HEK293 (cell line): ENCODE measurements around the gene POLD4.

ENCODE experiments used
- FEZF1 ChIP-seq: fragments of 450-650 bp; formaldehyde crosslinking; IDR thresholded peaks from 2 replicates; pipeline ENCODE4 v1.5.1; 2016; ENCODE audit warnings: missing biosample characterization, missing genetic modification characterization
- KLF16 ChIP-seq: fragments of 450-650 bp; formaldehyde crosslinking; IDR thresholded peaks from 2 replicates; pipeline ENCODE4 v1.5.1; 2017; ENCODE audit warnings: missing biosample characterization, missing genetic modification characterization
- KLF9 ChIP-seq: fragments of 450-650 bp; formaldehyde crosslinking; IDR thresholded peaks from 2 replicates; pipeline ENCODE4 v1.5.1; 2016; ENCODE audit warnings: missing biosample characterization, missing genetic modification characterization, low read depth
- PRDM1 ChIP-seq: fragments of 450-650 bp; formaldehyde crosslinking; IDR thresholded peaks from 2 replicates; pipeline ENCODE4; 2016; ENCODE audit warnings: missing biosample characterization, missing genetic modification characterization
- SP2 ChIP-seq: fragments of 450-650 bp; formaldehyde crosslinking; IDR thresholded peaks from 2 replicates; pipeline ENCODE4 v1.5.1; 2016; ENCODE audit warnings: missing biosample characterization, missing genetic modification characterization
- ZIC2 ChIP-seq: fragments of 450-650 bp; formaldehyde crosslinking; IDR thresholded peaks from 2 replicates; pipeline ENCODE4 v1.5.1; 2016; ENCODE audit warnings: missing biosample characterization, missing genetic modification characterization
- ZNF10 ChIP-seq: fragments of 450-650 bp; formaldehyde crosslinking; IDR thresholded peaks from 2 replicates; pipeline ENCODE4 v1.5.1; 2017; ENCODE audit warnings: missing biosample characterization, missing genetic modification characterization
- ZNF157 ChIP-seq: fragments of 450-650 bp; formaldehyde crosslinking; IDR thresholded peaks from 2 replicates; pipeline ENCODE4 v1.5.1; 2016; ENCODE audit warnings: missing biosample characterization, missing genetic modification characterization
- ZNF175 ChIP-seq: fragments of 450-650 bp; formaldehyde crosslinking; IDR thresholded peaks from 2 replicates; pipeline ENCODE4 v1.5.1; 2016; ENCODE audit warnings: missing biosample characterization, missing genetic modification characterization
- ZNF221 ChIP-seq: fragments of 450-650 bp; formaldehyde crosslinking; IDR thresholded peaks from 2 replicates; pipeline ENCODE4 v1.5.1; 2017; ENCODE audit warnings: missing biosample characterization, missing genetic modification characterization, borderline replicate concordance
- ZNF223 ChIP-seq: fragments of 450-650 bp; formaldehyde crosslinking; IDR thresholded peaks from 2 replicates; pipeline ENCODE4 v1.5.1; 2016; ENCODE audit warnings: missing biosample characterization, missing genetic modification characterization
- ZNF239 ChIP-seq: fragments of 450-650 bp; formaldehyde crosslinking; IDR thresholded peaks from 2 replicates; pipeline ENCODE4 v1.5.1; 2016; ENCODE audit warnings: missing biosample characterization, missing genetic modification characterization
- ZNF274 ChIP-seq, 2 experiments: fragments of 200-500 bp in 1 of 2; fragments of 450-650 bp in 1 of 2; sonication (Bioruptor generic) in 1 of 2; formaldehyde crosslinking in 1 of 2; IDR thresholded peaks; 2 replicates each; pipeline versions ENCODE4 v1.5.1 to v1.6.1; 2014 to 2016; ENCODE audit warnings: borderline replicate concordance in 1 of 2, inconsistent platforms in 1 of 2, low read length in 1 of 2, missing biosample characterization in 1 of 2, missing genetic modification characterization in 1 of 2
- ZNF292 ChIP-seq: fragments of 450-650 bp; formaldehyde crosslinking; IDR thresholded peaks from 2 replicates; pipeline ENCODE4 v1.5.1; 2016; ENCODE audit warnings: low read depth, missing biosample characterization, missing genetic modification characterization, borderline replicate concordance
- ZNF335 ChIP-seq: fragments of 450-650 bp; formaldehyde crosslinking; conservative IDR thresholded peaks from 2 replicates; pipeline ENCODE4 v1.5.1; 2016; ENCODE audit warnings: missing biosample characterization, missing genetic modification characterization
- ZNF404 ChIP-seq: fragments of 450-650 bp; formaldehyde crosslinking; IDR thresholded peaks from 2 replicates; pipeline ENCODE4 v1.5.1; 2017; ENCODE audit warnings: missing biosample characterization, missing genetic modification characterization
- ZNF561 ChIP-seq: fragments of 450-650 bp; IDR thresholded peaks from 2 replicates; pipeline ENCODE4 v1.5.1; 2018; ENCODE audit warnings: missing biosample characterization, missing genetic modification characterization, borderline replicate concordance
- ZNF585B ChIP-seq: fragments of 450-650 bp; formaldehyde crosslinking; IDR thresholded peaks from 2 replicates; pipeline ENCODE4 v1.5.1; 2016; ENCODE audit warnings: missing biosample characterization, missing genetic modification characterization
- ZNF624 ChIP-seq: fragments of 450-650 bp; formaldehyde crosslinking; IDR thresholded peaks from 2 replicates; pipeline ENCODE4 v1.5.1; 2017; ENCODE audit warnings: missing biosample characterization, missing genetic modification characterization
- ZNF701 ChIP-seq: fragments of 450-650 bp; formaldehyde crosslinking; IDR thresholded peaks from 2 replicates; pipeline ENCODE4 v1.5.1; 2016; ENCODE audit warnings: missing biosample characterization, missing genetic modification characterization
- ZNF768 ChIP-seq: fragments of 450-650 bp; formaldehyde crosslinking; IDR thresholded peaks from 2 replicates; pipeline ENCODE4 v1.5.1; 2018; ENCODE audit warnings: missing biosample characterization, mild to moderate bottlenecking, missing genetic modification characterization
- ZNF777 ChIP-seq: fragments of 450-650 bp; formaldehyde crosslinking; IDR thresholded peaks from 2 replicates; pipeline ENCODE4 v1.5.1; 2017; ENCODE audit warnings: missing biosample characterization, missing genetic modification characterization, borderline replicate concordance
- ZNF792 ChIP-seq: fragments of 450-650 bp; formaldehyde crosslinking; IDR thresholded peaks from 2 replicates; pipeline ENCODE4 v1.5.1; 2016; ENCODE audit warnings: missing biosample characterization, missing genetic modification characterization
- ZXDB ChIP-seq: fragments of 450-650 bp; formaldehyde crosslinking; IDR thresholded peaks from 2 replicates; pipeline ENCODE4 v1.5.1; 2016; ENCODE audit warnings: missing biosample characterization, missing genetic modification characterization
- TF ChIP-seq, protein P1 (sequence below): fragments of 450-650 bp; formaldehyde crosslinking; IDR thresholded peaks from 2 replicates; pipeline ENCODE4 v1.5.1; 2016; ENCODE audit warnings: missing biosample characterization, missing genetic modification characterization
- TF ChIP-seq, protein P2 (sequence below): fragments of 450-650 bp; formaldehyde crosslinking; IDR thresholded peaks from 2 replicates; pipeline ENCODE4 v1.5.1; 2016; ENCODE audit warnings: missing biosample characterization, missing genetic modification characterization
- TF ChIP-seq, protein P3 (sequence below): fragments of 450-650 bp; formaldehyde crosslinking; IDR thresholded peaks from 2 replicates; pipeline ENCODE4 v1.5.1; 2016; ENCODE audit warnings: missing biosample characterization, missing genetic modification characterization
- TF ChIP-seq, protein P4 (sequence below): fragments of 450-650 bp; formaldehyde crosslinking; IDR thresholded peaks from 2 replicates; pipeline ENCODE4 v1.5.1; 2016; ENCODE audit warnings: missing biosample characterization, missing genetic modification characterization
- TF ChIP-seq, protein P5 (sequence below): fragments of 450-650 bp; formaldehyde crosslinking; IDR thresholded peaks from 2 replicates; pipeline ENCODE4 v1.5.1; 2016; ENCODE audit warnings: missing biosample characterization, missing genetic modification characterization, borderline replicate concordance
- TF ChIP-seq, protein P6 (sequence below): fragments of 450-650 bp; formaldehyde crosslinking; IDR thresholded peaks from 2 replicates; pipeline ENCODE4 v1.5.1; 2016; ENCODE audit warnings: missing biosample characterization, missing genetic modification characterization, low read depth

POLD4 gene

DNA sequence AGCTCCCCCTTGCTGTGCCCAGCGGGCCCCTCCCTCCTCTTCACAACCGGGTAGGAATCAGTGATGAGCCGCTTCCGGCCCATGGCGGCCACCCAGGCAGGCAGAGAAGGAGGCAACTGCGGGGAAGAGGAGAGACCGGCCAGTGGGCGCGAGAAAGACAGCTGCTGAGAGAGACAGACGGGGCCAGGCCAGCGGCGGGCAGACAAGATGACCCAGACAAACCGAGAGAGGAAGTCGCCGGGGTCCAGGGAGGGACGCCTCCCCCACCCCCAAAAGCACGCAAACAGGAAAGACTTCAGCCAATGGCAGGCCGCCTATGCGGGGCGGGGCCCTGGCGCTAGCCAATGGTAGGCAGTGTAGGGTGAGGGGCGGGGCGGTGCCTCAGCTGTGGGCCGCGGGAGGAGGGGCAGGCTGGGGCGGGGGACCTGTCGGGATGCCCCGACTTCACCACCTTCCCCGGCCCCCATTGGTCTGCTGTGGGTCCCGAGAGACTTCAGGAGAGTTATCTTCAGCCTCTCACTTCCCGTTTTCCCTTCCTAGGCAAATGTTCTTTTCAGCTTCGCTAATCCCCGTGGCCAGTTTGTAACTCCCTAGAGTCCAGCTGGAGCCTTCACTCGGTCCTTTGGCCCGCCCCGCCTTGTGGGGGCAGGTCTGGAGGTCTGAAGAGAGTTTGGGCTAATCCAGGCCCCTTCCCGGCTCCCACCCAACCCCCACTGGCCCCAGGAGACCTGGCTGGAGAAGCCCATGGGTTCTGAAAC lies at the start of gene POLD4 (continued):
- TF ChIP-seq ZIC2 (peak; percentile 79), ZNF624 (tag by site-specific recombination) (no peak), ZNF335 (tag by site-specific recombination) (peak; percentile 98), FEZF1 (peak; percentile 40; the same call in 1 of the 2 replicates), ZNF223 (tag by site-specific recombination) (peak; percentile 94), ZXDB (tag by site-specific recombination) (peak; percentile 55; the same call in 1 of the 2 replicates), ZNF701 (tag by site-specific recombination) (no peak), ZNF292 (tag by site-specific recombination) (no peak), KLF16 (tag by site-specific recombination) (peak; percentile 47; the same call in 1 of the 2 replicates), ZNF561 (0 out of 2 replicates have a peak, but pooled peaks have one; percentile 53), ZNF239 (tag by site-specific recombination) (no peak), ZNF585B (no peak), ZNF768 (tag by site-specific recombination) (no peak), ZNF404 (tag by site-specific recombination) (no peak), ZNF157 (tag by site-specific recombination) (no peak), PRDM1 (peak; percentile 35; the same call in 1 of the 2 replicates), ZNF792 (tag by site-specific recombination) (no peak), KLF9 (tag by site-specific recombination) (peak; percentile 75), SP2 (tag by site-specific recombination) (peak; percentile 97), ZNF777 (tag by site-specific recombination) (no peak), ZNF274 (IDR thresholded peaks at IDR 0.05; ENCODE audit: low read length) (no peak), ZNF274 (tag by site-specific recombination; IDR thresholded peaks at IDR 0.05; ENCODE audit: borderline replicate concordance) (no peak), ZNF175 (tag by site-specific recombination) (no peak), ZNF10 (no peak), ZNF221 (no peak)
- TF ChIP-seq, protein P1, sequence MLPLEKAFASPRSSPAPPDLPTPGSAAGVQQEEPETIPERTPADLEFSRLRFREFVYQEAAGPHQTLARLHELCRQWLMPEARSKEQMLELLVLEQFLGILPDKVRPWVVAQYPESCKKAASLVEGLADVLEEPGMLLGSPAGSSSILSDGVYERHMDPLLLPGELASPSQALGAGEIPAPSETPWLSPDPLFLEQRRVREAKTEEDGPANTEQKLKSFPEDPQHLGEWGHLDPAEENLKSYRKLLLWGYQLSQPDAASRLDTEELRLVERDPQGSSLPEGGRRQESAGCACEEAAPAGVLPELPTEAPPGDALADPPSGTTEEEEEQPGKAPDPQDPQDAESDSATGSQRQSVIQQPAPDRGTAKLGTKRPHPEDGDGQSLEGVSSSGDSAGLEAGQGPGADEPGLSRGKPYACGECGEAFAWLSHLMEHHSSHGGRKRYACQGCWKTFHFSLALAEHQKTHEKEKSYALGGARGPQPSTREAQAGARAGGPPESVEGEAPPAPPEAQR, result no peak
- TF ChIP-seq, protein P2, sequence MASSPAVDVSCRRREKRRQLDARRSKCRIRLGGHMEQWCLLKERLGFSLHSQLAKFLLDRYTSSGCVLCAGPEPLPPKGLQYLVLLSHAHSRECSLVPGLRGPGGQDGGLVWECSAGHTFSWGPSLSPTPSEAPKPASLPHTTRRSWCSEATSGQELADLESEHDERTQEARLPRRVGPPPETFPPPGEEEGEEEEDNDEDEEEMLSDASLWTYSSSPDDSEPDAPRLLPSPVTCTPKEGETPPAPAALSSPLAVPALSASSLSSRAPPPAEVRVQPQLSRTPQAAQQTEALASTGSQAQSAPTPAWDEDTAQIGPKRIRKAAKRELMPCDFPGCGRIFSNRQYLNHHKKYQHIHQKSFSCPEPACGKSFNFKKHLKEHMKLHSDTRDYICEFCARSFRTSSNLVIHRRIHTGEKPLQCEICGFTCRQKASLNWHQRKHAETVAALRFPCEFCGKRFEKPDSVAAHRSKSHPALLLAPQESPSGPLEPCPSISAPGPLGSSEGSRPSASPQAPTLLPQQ, result peak; percentile 52; the same call in 1 of the 2 replicates
- TF ChIP-seq, protein P3, sequence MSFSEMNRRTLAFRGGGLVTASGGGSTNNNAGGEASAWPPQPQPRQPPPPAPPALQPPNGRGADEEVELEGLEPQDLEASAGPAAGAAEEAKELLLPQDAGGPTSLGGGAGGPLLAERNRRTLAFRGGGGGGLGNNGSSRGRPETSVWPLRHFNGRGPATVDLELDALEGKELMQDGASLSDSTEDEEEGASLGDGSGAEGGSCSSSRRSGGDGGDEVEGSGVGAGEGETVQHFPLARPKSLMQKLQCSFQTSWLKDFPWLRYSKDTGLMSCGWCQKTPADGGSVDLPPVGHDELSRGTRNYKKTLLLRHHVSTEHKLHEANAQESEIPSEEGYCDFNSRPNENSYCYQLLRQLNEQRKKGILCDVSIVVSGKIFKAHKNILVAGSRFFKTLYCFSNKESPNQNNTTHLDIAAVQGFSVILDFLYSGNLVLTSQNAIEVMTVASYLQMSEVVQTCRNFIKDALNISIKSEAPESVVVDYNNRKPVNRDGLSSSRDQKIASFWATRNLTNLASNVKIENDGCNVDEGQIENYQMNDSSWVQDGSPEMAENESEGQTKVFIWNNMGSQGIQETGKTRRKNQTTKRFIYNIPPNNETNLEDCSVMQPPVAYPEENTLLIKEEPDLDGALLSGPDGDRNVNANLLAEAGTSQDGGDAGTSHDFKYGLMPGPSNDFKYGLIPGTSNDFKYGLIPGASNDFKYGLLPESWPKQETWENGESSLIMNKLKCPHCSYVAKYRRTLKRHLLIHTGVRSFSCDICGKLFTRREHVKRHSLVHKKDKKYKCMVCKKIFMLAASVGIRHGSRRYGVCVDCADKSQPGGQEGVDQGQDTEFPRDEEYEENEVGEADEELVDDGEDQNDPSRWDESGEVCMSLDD (tag by site-specific recombination), result 0 out of 2 replicates have a peak, but pooled peaks have one; percentile 23
- TF ChIP-seq, protein P4, sequence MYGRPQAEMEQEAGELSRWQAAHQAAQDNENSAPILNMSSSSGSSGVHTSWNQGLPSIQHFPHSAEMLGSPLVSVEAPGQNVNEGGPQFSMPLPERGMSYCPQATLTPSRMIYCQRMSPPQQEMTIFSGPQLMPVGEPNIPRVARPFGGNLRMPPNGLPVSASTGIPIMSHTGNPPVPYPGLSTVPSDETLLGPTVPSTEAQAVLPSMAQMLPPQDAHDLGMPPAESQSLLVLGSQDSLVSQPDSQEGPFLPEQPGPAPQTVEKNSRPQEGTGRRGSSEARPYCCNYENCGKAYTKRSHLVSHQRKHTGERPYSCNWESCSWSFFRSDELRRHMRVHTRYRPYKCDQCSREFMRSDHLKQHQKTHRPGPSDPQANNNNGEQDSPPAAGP, result peak; percentile 55; the same call in 1 of the 2 replicates
- TF ChIP-seq, protein P5, sequence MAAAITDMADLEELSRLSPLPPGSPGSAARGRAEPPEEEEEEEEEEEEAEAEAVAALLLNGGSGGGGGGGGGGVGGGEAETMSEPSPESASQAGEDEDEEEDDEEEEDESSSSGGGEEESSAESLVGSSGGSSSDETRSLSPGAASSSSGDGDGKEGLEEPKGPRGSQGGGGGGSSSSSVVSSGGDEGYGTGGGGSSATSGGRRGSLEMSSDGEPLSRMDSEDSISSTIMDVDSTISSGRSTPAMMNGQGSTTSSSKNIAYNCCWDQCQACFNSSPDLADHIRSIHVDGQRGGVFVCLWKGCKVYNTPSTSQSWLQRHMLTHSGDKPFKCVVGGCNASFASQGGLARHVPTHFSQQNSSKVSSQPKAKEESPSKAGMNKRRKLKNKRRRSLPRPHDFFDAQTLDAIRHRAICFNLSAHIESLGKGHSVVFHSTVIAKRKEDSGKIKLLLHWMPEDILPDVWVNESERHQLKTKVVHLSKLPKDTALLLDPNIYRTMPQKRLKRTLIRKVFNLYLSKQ, result no peak
- TF ChIP-seq, protein P6, sequence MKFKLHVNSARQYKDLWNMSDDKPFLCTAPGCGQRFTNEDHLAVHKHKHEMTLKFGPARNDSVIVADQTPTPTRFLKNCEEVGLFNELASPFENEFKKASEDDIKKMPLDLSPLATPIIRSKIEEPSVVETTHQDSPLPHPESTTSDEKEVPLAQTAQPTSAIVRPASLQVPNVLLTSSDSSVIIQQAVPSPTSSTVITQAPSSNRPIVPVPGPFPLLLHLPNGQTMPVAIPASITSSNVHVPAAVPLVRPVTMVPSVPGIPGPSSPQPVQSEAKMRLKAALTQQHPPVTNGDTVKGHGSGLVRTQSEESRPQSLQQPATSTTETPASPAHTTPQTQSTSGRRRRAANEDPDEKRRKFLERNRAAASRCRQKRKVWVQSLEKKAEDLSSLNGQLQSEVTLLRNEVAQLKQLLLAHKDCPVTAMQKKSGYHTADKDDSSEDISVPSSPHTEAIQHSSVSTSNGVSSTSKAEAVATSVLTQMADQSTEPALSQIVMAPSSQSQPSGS (tag by site-specific recombination), result no peak
